ENCODE results near the gene MTFR1L. TPM values are rescaled to one million over a fixed set of nuclear protein-coding genes. Genes with fewer than 3 reads are reported as not detected.

MTFR1L gene
- total and polyA plus RNA-seq, 2 donors (not counting 1 experiment from before 2014, with no cell fraction given), result 38.3 to 56.0 TPM

DNA sequence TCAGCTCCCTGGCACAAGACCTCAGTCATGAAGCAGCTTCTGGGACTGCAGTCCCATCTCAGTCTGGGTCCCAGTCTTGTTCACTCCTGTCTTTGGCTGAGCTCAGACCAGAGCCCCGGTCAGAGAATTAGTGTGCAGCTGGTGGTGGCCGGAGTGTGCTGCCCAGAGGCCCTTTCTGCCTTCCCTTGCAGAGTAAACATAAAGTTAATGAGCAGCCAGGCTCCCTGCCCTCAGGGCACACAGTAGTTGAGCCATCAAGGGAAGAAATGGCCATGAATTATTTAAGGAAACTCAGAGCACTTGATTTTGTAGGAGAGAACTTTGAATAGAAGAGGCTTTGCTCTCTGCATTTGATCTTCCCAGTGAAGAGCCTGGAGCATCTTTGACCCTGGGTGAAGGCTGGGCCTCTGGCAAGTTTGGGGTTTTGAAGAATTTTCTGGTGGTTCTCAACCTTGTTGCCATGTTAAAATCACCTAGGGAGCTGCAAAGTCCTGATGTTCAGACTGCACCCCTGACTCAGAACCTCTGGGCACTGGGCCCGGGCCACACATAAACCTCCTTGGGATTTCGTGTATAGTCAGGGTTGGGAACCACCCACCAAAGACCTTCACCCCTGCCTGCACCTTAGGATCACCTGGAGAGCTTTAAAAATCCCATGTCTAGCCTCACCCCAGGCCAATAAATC is 46.2 kb upstream of the MTFR1L start:
- Histone ChIP-seq H3K9ac (ENCODE audit: insufficient read depth, low read length) (no peak overlapping the region), H3K27ac (ENCODE audit: insufficient read depth, low read length) (no peak overlapping the region), H3K36me3 (ENCODE audit: control insufficient read depth, insufficient read depth, low read length) (no peaks in the 10 kb centered on the region), H4K20me1 (ENCODE audit: control insufficient read depth, extremely low read depth, insufficient read depth, low read length) (no peaks in the 10 kb centered on the region), H3K27me3 (ENCODE audit: control insufficient read depth, insufficient read depth, low read length) (no peaks in the 10 kb centered on the region), H3K4me2 (ENCODE audit: extremely low read depth, insufficient read depth, low read length) (no peak overlapping the region), H2AFZ (ENCODE audit: low read length) (no peak overlapping the region), H3K9me3 (ENCODE audit: control insufficient read depth, insufficient read depth, low read depth, low read length) (no peaks in the 10 kb centered on the region), H3K4me3 (replicated peaks in 1 of 4; ENCODE audit: control extremely low read depth in 1 of 4, insufficient read depth in 1 of 4, low read depth in 3 of 4, low read length in 4 of 4) (no peak overlapping the region), H3K4me1 (ENCODE audit: control insufficient read depth, extremely low read depth, insufficient read depth, low read length) (no peaks in the 10 kb centered on the region), H3K79me2 (ENCODE audit: control insufficient read depth, insufficient read depth, low read length) (no peaks in the 10 kb centered on the region)
- TF ChIP-seq, protein P1, sequence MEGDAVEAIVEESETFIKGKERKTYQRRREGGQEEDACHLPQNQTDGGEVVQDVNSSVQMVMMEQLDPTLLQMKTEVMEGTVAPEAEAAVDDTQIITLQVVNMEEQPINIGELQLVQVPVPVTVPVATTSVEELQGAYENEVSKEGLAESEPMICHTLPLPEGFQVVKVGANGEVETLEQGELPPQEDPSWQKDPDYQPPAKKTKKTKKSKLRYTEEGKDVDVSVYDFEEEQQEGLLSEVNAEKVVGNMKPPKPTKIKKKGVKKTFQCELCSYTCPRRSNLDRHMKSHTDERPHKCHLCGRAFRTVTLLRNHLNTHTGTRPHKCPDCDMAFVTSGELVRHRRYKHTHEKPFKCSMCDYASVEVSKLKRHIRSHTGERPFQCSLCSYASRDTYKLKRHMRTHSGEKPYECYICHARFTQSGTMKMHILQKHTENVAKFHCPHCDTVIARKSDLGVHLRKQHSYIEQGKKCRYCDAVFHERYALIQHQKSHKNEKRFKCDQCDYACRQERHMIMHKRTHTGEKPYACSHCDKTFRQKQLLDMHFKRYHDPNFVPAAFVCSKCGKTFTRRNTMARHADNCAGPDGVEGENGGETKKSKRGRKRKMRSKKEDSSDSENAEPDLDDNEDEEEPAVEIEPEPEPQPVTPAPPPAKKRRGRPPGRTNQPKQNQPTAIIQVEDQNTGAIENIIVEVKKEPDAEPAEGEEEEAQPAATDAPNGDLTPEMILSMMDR (conservative IDR thresholded peaks at IDR 0.05 in 1 of 2, IDR thresholded peaks at IDR 0.05 in 1 of 2; ENCODE audit: low read depth in 1 of 2, low read length in 2 of 2), result no peak
- no peak for TF ChIP-seq EZH2 (IDR thresholded peaks at IDR 0.05; ENCODE audit: low read length, missing control alignments)
- DNase-seq (ENCODE audit: low read depth in 2 of 2), result no peak

- H3K4me2 ChIP-seq (ENCODE audit: extremely low read depth, insufficient read depth, low read length), result no peak overlapping the region
- H3K27me3 ChIP-seq (ENCODE audit: control insufficient read depth, insufficient read depth, low read length), result no peaks in the 10 kb centered on the region
- DNase-seq (ENCODE audit: low read depth in 2 of 2), result no peak
- no peaks in the 10 kb centered on the region for H3K9me3 ChIP-seq (ENCODE audit: control insufficient read depth, insufficient read depth, low read depth, low read length)
- no peaks in the 10 kb centered on the region for H3K79me2 ChIP-seq (ENCODE audit: control insufficient read depth, insufficient read depth, low read length)
- no peak overlapping the region for H3K9ac ChIP-seq (ENCODE audit: insufficient read depth, low read length)
- H3K4me1 ChIP-seq (ENCODE audit: control insufficient read depth, extremely low read depth, insufficient read depth, low read length), result no peaks in the 10 kb centered on the region
- H2AFZ ChIP-seq (ENCODE audit: low read length), result no peak overlapping the region
- TF ChIP-seq EZH2 (IDR thresholded peaks at IDR 0.05; ENCODE audit: low read length, missing control alignments), result no peak
- TF ChIP-seq, protein P1 (conservative IDR thresholded peaks at IDR 0.05 in 1 of 2, IDR thresholded peaks at IDR 0.05 in 1 of 2; ENCODE audit: low read depth in 1 of 2, low read length in 2 of 2), result no peak
- H3K36me3 ChIP-seq (ENCODE audit: control insufficient read depth, insufficient read depth, low read length), result no peaks in the 10 kb centered on the region
- H3K27ac ChIP-seq (ENCODE audit: insufficient read depth, low read length), result no peak overlapping the region
- H4K20me1 ChIP-seq (ENCODE audit: control insufficient read depth, extremely low read depth, insufficient read depth, low read length), result no peaks in the 10 kb centered on the region
- no peak overlapping the region for H3K4me3 ChIP-seq (replicated peaks in 1 of 4; ENCODE audit: control extremely low read depth in 1 of 4, insufficient read depth in 1 of 4, low read depth in 3 of 4, low read length in 4 of 4)
Measured at GRCh38 chr1:25774206-25774803, 45.4 kb upstream of the MTFR1L start.

- Histone ChIP-seq H3K4me3 (replicated peaks in 1 of 4; ENCODE audit: control extremely low read depth in 1 of 4, insufficient read depth in 1 of 4, low read depth in 3 of 4, low read length in 4 of 4) (no peak overlapping the region), H3K27me3 (ENCODE audit: control insufficient read depth, insufficient read depth, low read length) (peaks cover 2% of the 10 kb centered on the region), H4K20me1 (ENCODE audit: control insufficient read depth, extremely low read depth, insufficient read depth, low read length) (no peaks in the 10 kb centered on the region), H3K36me3 (ENCODE audit: control insufficient read depth, insufficient read depth, low read length) (no peaks in the 10 kb centered on the region), H3K9me3 (ENCODE audit: control insufficient read depth, insufficient read depth, low read depth, low read length) (no peaks in the 10 kb centered on the region), H3K4me2 (ENCODE audit: extremely low read depth, insufficient read depth, low read length) (no peak overlapping the region), H3K4me1 (ENCODE audit: control insufficient read depth, extremely low read depth, insufficient read depth, low read length) (no peaks in the 10 kb centered on the region), H3K79me2 (ENCODE audit: control insufficient read depth, insufficient read depth, low read length) (no peaks in the 10 kb centered on the region), H2AFZ (ENCODE audit: low read length) (no peak overlapping the region), H3K9ac (ENCODE audit: insufficient read depth, low read length) (no peak overlapping the region), H3K27ac (ENCODE audit: insufficient read depth, low read length) (no peak overlapping the region)
- DNase-seq (ENCODE audit: low read depth in 2 of 2), result no peak
- TF ChIP-seq, protein P1 (conservative IDR thresholded peaks at IDR 0.05 in 1 of 2, IDR thresholded peaks at IDR 0.05 in 1 of 2; ENCODE audit: low read depth in 1 of 2, low read length in 2 of 2), result no peak
- no peak for TF ChIP-seq EZH2 (IDR thresholded peaks at IDR 0.05; ENCODE audit: low read length, missing control alignments)
Measured at GRCh38 chr1:25774921-25775771, 44.6 kb upstream of the MTFR1L start.
